GM21717 (cell line): ENCODE data around the gene ANKRD29.
"Not testable (repeated sequence)": the region's sequence is repeated elsewhere in the genome, so short reads cannot be mapped to it uniquely, and the experiment has no call there.

Experiments used
- ATAC-seq: cut with Tn5 transposase; IDR thresholded peaks from one replicate; pipeline ENCODE4 v1.9.1; 2021; ENCODE audit warnings: mild to moderate bottlenecking, moderate library complexity; ENCODE audit not compliant: unreplicated experiment

Gene ANKRD29

DNA sequence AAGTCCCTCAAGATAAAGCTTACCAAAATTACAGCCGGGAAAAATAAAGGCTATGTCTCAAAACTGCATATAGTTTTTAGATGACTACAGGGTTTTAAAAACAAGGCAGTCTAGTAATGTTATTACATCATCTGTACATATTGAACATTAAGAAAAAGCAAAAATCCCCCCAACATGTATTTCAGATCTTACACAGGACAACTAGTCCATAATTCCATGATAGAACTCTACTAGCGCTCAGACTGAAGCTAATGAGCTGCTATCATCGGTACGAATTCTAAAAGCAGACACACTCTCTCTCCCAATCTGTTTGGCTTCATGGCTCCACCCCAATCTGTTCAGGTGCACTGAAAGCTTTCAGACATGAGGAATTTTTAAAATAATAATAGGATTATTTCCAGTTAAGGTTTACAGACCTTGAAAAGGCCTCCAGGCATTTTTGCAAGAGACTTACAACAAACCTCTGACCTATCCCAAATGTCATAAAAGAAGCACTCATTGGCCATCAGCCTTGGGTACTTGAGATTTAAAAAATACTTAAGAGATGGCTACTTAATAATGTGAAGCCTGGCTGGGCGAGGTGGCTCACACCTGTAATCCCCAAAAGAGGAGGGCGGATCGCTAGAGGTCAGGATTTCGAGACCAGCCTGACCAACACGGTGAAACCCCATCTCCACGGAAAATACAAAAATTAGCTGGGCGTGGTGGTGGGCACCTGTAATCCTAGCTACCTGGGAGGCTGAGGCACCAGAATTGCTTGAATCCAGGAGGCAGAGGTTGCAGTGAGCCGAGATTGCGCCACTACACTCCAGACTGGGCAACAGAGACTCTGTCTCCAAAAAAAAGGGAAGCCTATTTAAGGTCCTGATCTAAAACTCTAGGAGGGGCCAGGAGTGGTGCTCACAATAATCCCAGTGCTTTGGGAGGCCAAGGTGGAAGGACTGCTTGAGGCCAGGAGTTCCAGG lies 78.4 kb downstream of the ANKRD29 start:
- ATAC-seq: no peak

GRCh38 chr18:23583071-23583865 lies 79.4 kb downstream of the ANKRD29 start:
- no peak for ATAC-seq

DNA sequence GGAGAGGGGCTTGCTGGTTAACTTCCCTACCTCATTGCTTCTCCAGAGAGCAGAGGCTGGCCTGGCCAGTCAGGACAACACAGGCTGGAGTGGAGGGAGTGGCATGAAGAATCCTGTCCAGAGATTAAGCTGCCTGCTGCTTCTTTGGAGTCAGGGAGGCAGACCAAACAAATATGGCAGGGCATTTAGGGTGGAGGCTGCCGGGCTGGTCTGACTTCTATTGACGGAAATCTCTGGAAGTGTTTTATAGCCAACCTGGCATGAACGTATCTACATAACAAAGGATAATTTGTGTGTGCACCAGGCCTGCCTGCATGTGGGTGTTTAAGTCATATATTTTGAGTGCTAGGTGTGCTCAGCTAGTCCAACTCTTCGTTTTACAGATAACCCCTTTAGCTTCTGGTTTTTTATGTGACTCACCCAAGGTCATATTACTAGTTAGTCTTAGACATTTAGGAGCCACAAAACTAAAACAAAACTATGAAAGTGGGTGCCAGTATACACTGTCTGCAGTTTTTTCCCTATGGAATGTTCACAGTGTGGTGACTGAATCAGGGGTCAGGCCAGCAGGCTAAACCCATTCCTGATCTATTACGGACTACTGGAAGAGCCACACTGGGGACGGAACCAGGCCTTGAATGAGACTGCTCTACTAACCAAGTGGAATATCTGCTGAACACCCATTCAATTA lies 81.9 kb downstream of the ANKRD29 start:
- ATAC-seq: no peak

DNA sequence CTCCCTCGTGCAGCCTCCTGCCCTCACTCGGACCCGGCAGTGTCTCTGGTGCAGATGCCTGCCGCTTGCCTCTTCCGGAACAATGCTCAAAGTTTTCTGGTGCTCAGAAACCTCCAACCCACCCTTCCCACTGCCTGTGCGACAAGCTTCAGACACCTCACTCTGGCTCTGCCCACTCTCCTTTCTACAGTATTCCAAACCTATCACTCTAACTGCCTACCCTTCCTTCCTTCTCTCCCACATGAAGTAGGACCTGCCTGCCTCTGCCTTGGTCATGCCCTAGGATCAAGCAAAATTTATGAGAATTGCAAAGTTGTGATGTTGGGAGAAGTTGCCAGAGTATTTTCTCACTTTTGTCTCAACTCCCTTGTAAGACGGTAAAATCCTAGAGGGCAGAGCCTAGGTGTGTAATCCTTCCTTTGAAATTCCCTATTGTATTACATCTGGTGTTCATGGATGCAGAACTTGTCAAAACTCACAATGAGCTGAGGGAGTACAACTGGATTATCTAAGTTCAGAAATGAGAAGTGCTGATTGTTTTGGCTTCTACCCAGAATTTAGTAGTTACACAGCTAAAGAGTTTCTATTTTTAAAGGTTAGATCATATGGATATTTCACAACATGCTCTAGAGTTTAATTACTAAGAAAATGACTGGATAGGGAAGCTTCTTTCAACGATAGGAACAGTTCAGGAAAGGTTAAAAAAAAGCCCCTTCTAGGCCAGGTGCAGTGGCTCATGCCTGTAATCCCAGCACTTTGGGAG lies 83.6 kb downstream of the ANKRD29 start:
- no peak for ATAC-seq

DNA sequence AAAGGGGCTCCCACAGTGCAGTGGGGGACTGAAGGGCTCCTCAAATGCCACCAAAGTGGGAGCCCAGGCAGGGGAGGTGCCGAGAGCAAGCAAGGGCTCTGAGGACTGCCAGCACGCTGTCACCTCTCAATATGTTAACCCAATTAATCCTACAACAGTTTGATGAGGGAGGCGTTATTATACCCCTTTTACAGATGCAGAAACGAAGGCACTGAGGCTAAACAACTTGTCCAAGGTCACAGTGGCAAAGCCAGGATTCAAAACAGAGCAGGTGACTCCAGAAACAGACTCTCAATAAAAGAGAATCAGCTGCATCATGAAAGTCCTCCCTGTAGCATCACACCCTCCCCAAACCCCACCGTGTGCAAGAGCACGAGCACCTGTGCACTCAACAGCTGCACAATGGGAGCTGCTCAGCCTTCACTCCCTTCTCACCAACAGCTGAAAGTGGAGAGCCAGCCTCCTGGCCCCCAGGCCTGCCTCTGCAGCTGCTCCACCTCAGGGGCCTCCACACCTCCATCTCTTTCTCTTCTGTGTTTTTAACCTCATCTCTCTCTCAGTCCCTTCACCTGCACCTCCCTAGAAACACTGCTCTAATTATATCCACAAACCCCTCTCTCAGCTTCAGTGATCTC lies 84.5 kb downstream of the ANKRD29 start:
- ATAC-seq: no peak

DNA sequence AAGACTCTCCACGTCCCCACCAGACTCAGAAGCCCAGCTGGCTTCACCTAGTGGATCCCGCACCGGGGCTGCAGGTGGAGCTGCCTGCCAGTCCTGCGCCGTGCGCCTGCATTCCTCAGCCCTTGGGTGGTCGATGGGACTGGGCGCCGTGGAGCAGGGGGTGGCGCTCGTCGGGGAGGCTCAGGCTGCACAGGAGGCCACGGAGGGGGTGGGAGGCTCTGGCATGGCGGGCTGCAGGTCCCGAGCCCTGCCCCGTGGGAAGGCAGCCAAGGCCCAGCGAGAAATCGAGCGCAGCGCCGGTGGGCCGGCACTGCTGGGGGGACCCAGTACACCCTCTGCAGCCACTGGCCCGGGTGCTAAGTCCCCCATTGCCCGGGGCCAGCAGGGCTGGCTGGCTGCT lies 85.2 kb downstream of the ANKRD29 start:
- ATAC-seq: not testable (repeated sequence)

GRCh38 chr18:23575309-23575651 lies 87.4 kb downstream of the ANKRD29 start:
- no peak for ATAC-seq

GRCh38 chr18:23574611-23575308 lies 88.0 kb downstream of the ANKRD29 start:
- no peak for ATAC-seq

DNA sequence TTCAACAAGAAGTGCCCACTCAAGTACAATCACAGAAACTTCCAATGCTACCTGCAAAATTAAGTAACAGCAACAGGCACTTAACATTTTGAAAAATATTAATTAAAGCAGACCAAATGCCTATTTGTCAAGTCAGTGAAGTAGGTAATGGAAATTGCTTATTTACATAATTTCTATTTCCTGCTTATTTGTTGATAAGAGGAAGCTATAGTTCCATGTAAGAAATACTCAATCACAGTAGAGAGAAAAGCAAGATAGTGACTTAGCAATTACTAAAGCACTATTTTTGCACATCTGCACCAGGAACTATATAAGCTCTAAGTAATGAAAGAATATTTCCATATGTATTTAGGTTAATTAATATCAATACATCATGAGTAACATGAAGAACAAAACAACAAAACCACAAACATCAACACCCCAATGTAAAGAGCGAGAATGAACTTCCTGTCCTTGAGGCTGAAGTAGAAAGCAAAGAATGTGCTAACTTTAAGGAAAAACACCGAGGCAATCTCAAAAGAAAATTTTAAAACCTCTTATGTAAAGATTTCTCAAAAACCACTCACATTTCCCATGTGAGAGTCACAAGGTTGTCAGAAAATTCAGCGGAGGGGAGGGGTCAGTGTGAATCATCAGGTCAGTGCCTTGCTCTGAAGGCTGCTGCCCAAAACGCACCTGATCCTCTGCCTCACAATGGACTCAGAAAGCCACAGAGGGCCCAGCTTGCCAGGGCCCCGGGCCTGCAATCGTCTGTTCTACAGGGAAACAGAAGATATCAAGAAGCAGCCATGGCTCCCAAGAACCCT lies 88.9 kb downstream of the ANKRD29 start:
- no peak for ATAC-seq

DNA sequence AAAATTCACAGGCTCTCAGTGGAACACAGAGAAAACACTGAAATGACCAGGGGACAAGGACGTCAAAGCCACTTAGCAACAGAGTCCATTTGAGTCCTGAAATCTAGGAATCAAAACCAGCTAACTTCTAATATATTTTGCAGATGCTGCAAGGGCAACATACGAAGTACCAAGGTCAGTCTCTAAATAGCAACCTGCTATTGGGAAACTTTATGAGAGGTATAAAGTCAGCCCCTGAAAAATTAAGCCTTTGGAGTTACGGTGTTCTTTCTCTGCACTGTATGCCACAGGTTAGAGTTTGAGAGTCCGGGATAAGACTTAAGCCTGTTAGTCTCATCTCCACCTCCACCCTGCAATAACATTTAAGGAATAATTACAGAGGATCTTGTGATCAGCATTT lies 89.7 kb downstream of the ANKRD29 start:
- no peak for ATAC-seq

GRCh38 chr18:23572570-23572969 lies 90.1 kb downstream of the ANKRD29 start:
- no peak for ATAC-seq

DNA sequence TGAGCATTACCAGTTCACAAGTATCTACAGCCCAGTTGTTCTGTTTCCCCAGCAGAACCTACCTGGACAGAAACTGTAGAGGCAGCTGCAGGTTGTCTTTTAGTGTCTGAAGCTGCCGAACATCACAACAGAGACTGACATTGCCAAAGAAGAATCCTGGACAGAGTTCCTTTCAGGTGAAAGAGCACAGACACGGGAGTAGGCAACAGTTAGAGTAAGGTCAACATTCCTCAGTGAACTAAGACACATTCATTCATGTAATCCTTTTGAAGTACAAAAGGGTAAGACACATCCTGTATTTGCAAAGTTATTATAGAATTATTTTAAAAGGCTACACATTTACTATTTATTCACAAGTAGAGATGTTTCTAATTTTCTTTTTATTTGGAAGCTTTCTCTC lies 90.7 kb downstream of the ANKRD29 start:
- ATAC-seq: no peak

DNA sequence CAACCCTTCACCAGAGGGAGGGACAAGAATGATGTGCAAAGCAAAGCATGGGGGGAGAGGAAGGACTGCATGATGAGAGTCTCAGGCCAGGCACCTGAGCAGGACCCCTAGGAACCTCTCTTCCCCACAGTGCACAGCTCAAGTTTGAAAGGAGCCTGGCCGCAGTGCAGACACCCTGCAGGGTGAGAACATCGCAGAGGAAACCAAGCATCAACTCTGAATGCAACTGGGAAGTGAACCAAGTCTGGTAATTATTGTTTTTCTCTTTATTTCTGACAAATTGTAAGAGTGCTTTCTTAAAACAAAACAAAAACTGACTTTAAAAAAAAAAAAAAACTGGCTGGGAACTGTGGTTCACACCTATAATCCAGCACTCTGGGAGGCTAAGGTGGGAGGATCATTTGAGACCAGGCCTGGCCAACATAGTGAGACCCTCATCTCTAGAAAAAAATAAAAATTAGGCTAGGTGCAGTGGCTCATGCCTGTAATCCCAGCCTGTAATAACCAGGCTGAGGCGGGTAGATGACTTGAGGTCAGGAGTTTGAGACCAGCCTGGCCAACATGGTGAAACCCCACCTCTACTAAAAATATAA lies 91.7 kb downstream of the ANKRD29 start:
- no peak for ATAC-seq

- ATAC-seq: no peak
Measured at GRCh38 chr18:23569299-23570063, 93.2 kb downstream of the ANKRD29 start.

DNA sequence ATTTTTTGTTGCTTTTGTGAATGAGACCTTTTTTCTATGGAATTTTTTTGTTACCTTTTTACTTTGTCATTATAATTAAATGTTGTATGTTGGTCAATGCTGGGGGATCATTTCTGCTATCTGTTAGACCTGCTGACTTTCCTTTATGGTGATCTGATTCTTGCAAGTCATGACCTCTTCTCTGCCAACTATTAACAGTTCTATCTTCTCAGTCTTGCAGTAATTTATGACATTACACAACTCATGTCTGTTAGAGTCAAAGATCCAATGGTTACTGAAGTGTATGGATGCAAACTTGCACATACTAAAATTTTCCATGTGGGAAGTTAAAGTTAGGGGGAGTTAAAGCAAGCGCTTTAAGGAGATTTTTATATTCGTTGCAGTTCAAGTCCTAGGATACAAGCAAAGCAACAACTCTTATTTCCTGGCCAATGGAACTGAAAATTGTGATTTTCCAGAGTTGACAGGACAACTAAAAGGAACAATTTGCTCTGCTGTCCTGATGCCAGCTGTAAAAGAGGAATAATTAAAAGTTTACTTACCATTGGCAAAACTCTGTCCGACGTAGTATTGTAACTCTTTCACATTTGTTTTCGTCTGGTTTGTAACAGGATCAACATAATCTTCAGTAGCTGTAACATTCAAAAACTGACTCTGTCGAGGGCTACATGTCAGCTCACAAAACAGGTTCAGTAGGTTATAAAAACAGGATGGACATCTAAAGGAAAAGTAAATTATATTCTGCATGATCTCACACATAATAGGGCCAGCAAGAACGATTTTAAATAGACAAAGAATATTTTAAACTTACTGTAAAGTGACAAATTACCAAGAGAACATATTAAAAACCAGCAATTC lies 94.2 kb downstream of the ANKRD29 start:
- no peak for ATAC-seq

- no peak for ATAC-seq
Measured at GRCh38 chr18:23567671-23568070, 95.0 kb downstream of the ANKRD29 start.
